GM12878 (cell line): ENCODE results near the gene CYB5D1.

Experiments
- BCLAF1 ChIP-seq: fragments of 450-650 bp; IDR thresholded peaks from 2 replicates; pipeline ENCODE4 v1.6.1; 2017; ENCODE audit warnings: antibody characterized with exemption, mild to moderate bottlenecking, moderate library complexity
- CREB1 ChIP-seq: IDR thresholded peaks from 2 replicates; pipeline ENCODE4 v1.6.1; 2012; ENCODE audit warnings: low read depth, mild to moderate bottlenecking, inconsistent platforms
- CTCF ChIP-seq, 3 experiments: IDR thresholded peaks in 2 of 3; conservative IDR thresholded peaks in 1 of 3; 2 replicates each; pipeline ENCODE4 v1.5.1; 2011; ENCODE audit warnings: low read depth in 3 of 3, low read length in 3 of 3, mild to moderate bottlenecking in 3 of 3, control low read depth in 2 of 3, moderate library complexity in 2 of 3, inconsistent platforms in 1 of 3, mixed read lengths in 1 of 3; ENCODE audit not compliant: control insufficient read depth in 2 of 3, insufficient read depth in 1 of 3; ENCODE audit errors: extremely low read depth in 1 of 3
- EGR1 ChIP-seq, 2 experiments: IDR thresholded peaks; 1 replicate in 1 of 2; 2 replicates in 1 of 2; pipeline ENCODE4 v1.6.1; 2011 to 2012; ENCODE audit warnings: low read depth in 2 of 2, low read length in 2 of 2, borderline replicate concordance in 1 of 2, mild to moderate bottlenecking in 1 of 2, moderate library complexity in 1 of 2
- ESRRA ChIP-seq: IDR thresholded peaks from 2 replicates; pipeline ENCODE4 v1.6.1; 2012; ENCODE audit warnings: mild to moderate bottlenecking, low read length, improper control_type of control experiment
- HCFC1 ChIP-seq: fragments of 150-350 bp; IDR thresholded peaks from 2 replicates; pipeline ENCODE4 v1.6.1; 2014; ENCODE audit warnings: low read length
- MEF2A ChIP-seq: IDR thresholded peaks from 2 replicates; pipeline ENCODE4 v1.6.1; 2011; ENCODE audit warnings: low read depth, mild to moderate bottlenecking, low read length, moderate library complexity; ENCODE audit not compliant: insufficient read depth
- MXI1 ChIP-seq: fragments of 150-350 bp; IDR thresholded peaks from 2 replicates; pipeline ENCODE4 v1.6.1; 2011; ENCODE audit warnings: low read depth, mild to moderate bottlenecking, inconsistent platforms, low read length, improper control_type of control experiment
- NR2C2 ChIP-seq: IDR thresholded peaks from 2 replicates; pipeline ENCODE4 v1.6.1; 2011; ENCODE audit warnings: borderline replicate concordance, low read depth; ENCODE audit not compliant: control insufficient read depth, insufficient read length
- REST ChIP-seq: IDR thresholded peaks from 2 replicates; pipeline ENCODE4 v1.6.1; 2012; ENCODE audit warnings: mild to moderate bottlenecking, low read depth, low read length
- SMC3 ChIP-seq: IDR thresholded peaks from 2 replicates; pipeline ENCODE4 v1.6.1; 2011; ENCODE audit warnings: low read length, improper control_type of control experiment, borderline replicate concordance

- TF ChIP-seq EGR1 (IDR thresholded peaks at IDR 0.05; ENCODE audit: borderline replicate concordance in 1 of 2, low read depth in 2 of 2, low read length in 2 of 2) (peak in 1 of 2 experiments; percentile 70; a peak in 1 of 3 replicates), CREB1 (no peak), REST (no peak), CTCF (IDR thresholded peaks at IDR 0.05 in 2 of 3, conservative IDR thresholded peaks at IDR 0.05 in 1 of 3; ENCODE audit: control insufficient read depth in 2 of 3, extremely low read depth in 1 of 3, insufficient read depth in 1 of 3, low read depth in 3 of 3, low read length in 3 of 3) (no peak), HCFC1 (peak; percentile 58), BCLAF1 (no peak), SMC3 (no peak), MXI1 (peak; percentile 71), MEF2A (no peak), NR2C2 (no peak), ESRRA (peak; percentile 18; the same call in 1 of the 2 replicates)
These were observed 21.0 kb upstream of the CYB5D1 start for GRCh38 chr17:7836596-7837407.
